ENCODE results near the gene DBN1. TPM values are rescaled to one million over a fixed set of nuclear protein-coding genes. Genes with fewer than 3 reads are reported as not detected.

Gene DBN1
- total RNA-seq, 4 donors from 2014 or later = 30.6 to 107 (median 82.7) TPM

DNA sequence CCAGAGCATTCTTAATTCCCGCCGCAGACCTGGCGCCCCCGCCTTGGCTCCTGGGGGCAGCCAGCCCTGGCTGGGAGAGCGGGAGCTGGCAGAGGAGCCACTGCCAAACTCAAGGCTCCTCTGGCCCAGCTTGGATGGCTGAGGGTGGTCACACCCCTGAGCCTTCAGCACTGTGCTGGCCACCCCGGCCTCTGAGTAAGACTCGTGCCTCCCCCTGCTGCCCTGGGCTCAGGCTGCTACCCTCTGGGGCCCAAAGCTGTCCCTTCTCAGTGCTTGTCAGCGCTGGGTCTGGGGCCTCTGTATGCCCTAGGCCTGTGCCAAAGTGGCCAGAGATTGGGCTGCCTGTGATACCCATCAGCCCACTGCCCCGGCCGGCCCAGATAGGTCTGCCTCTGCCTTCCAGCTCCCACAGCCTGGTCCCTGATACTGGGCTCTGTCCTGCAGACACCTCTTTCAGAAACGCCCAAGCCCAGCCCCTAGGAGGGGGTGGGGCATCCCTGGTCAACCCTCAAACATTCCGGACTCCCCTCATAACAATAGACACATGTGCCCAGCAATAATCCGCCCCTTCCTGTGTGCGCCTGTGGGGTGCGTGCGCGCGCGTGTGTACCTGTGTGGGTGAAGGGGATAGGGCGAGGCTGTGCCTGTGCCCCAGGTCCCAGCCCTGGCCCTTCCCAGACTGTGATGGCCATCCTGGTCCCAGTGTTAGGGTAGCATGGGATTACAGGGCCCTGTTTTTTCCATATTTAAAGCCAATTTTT lies 31.2 kb downstream of the DBN1 start:
- no peak for DNase-seq
- intact Hi-C loops (cut with DNase I; ENCODE audit: low total_unique reads) = no loop called here

DNA sequence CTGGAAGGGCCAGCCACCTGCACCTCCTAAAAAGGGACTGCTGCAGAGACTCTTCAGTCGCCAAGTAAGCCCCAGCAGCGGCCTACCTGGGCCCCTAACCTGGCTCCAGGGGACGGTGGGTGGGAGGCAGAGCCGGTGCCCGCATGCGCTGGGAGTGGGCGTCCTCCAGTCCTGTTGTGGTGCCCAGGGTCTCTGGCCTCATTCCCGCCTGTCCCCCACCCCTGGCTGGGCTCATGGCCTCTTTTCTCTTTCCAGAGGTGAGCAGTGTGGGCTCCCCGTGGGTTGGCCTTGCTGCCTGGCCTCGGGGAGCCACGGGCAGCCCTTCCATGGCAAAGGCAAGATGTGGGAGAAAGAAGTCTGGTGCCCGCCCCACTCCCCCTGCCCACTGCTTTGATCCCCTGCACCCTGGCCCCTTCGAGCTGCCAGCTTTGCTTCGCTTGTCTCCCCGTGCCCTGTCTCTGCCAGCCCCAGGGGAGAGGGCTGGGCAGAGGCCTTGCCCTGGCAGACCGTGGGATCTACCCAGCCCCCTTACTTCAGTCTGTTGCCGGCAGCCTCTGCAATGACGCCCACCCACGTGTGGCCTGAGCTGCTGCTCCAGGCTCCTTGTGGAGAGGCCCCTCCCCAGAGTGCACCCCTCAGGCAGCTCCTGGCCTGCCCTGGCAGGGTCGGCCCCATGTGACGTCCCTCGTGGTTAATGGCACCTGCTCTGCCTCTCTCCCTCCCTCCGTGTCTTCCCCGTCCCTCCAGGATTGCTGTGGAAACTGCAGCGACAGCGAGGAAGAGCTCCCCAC lies 32.2 kb downstream of the DBN1 start:
- Histone ChIP-seq H3K4me3 (no peak overlapping the region), H3K27ac (no peak overlapping the region), H3K27me3 (no peaks in the 10 kb centered on the region), H3K4me1 (peaks cover 0 to 4% of the 10 kb centered on the region in 2 donors), H3K36me3 (no peaks in the 10 kb centered on the region), H3K9me3 (no peaks in the 10 kb centered on the region)
- no peak for DNase-seq
- TF ChIP-seq, protein P1, sequence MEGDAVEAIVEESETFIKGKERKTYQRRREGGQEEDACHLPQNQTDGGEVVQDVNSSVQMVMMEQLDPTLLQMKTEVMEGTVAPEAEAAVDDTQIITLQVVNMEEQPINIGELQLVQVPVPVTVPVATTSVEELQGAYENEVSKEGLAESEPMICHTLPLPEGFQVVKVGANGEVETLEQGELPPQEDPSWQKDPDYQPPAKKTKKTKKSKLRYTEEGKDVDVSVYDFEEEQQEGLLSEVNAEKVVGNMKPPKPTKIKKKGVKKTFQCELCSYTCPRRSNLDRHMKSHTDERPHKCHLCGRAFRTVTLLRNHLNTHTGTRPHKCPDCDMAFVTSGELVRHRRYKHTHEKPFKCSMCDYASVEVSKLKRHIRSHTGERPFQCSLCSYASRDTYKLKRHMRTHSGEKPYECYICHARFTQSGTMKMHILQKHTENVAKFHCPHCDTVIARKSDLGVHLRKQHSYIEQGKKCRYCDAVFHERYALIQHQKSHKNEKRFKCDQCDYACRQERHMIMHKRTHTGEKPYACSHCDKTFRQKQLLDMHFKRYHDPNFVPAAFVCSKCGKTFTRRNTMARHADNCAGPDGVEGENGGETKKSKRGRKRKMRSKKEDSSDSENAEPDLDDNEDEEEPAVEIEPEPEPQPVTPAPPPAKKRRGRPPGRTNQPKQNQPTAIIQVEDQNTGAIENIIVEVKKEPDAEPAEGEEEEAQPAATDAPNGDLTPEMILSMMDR (IDR thresholded peaks at IDR 0.05) = no peak
- TF ChIP-seq POLR2A (IDR thresholded peaks at IDR 0.05) = no peak
- intact Hi-C loops (cut with DNase I; ENCODE audit: low total_unique reads) = no loop called here

More for the DNA sequence above, 31.2 kb downstream of the DBN1 start:
- Histone ChIP-seq H3K9me3 (no peaks in the 10 kb centered on the region), H3K27me3 (no peaks in the 10 kb centered on the region), H3K36me3 (no peaks in the 10 kb centered on the region), H3K4me3 (no peak overlapping the region), H3K27ac (no peak overlapping the region), H3K4me1 (peaks cover 0 to 12% of the 10 kb centered on the region in 2 donors)
- TF ChIP-seq POLR2A (IDR thresholded peaks at IDR 0.05) = no peak
- TF ChIP-seq, protein P1 (IDR thresholded peaks at IDR 0.05) = no peak

DNA sequence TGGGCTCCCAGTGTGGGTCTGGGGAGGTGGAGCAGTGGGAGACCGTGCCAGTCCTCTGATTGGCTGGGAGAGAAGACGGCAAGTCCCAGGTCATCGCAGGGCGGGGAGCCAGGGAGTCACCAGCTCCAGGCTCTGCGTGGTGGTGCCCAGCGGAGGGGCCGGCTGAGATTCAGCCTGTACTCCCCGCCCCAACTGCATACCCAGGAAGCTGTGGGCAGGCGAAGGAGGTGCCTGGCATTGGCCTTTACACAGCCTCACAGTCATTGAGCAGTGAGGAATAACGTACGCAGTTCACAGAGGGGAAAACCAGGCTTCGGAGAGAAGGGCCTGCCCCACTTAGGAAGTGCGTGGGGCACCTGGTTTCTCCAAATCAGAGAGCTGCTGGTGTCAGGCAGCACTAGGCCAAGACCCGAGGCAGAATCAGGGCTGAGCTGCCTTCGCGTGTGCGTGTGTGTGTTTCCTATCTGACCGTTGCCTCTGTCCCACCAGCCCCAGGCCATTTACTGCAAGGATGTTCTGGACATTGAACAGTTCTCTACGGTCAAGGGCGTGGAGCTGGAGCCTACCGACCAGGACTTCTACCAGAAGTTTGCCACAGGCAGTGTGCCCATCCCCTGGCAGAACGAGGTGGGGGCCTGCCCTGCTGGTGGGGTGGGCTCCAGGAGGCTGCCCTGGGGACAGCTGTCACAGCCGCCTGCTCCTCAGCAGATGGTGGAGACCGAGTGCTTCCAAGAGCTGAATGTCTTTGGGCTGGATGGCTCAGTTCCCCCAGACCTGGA lies 33.0 kb downstream of the DBN1 start:
- H3K4me3 ChIP-seq = no peak overlapping the region
- no peaks in the 10 kb centered on the region for H3K4me1 ChIP-seq
- no peak for DNase-seq
- no peaks in the 10 kb centered on the region for H3K9me3 ChIP-seq
- no peaks in the 10 kb centered on the region for H3K36me3 ChIP-seq
- no peaks in the 10 kb centered on the region for H3K27me3 ChIP-seq
- intact Hi-C loops (cut with DNase I; ENCODE audit: low total_unique reads) = no loop called here
- TF ChIP-seq POLR2A (IDR thresholded peaks at IDR 0.05) = no peak
- TF ChIP-seq, protein P1 (IDR thresholded peaks at IDR 0.05) = no peak
- H3K27ac ChIP-seq = no peak overlapping the region

DNA sequence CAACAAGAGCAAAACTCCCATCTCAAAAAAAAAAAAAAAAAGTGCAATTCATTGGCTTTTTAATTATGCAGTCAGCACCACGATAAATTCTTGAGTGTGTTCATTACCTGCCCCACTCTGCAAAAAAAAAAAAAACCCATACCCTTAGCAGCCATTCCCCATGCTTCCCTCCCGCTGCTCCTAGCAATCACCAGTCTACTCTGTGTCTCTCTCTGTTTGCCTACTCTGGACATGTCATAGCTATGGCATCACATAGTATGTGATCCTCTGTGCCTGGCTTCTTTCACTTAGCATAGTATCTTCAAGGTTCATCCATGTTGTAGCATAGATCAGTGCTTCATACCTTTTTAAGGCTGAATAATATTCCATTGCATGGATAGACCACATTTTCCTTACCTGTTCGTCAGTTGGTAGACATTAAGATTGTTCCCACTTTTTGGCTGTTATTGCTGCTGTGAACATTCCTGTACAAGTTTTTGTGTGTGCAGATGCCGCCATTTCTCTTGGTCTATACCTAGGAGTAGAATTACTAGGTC lies 33.8 kb downstream of the DBN1 start:
- H3K9me3 ChIP-seq = no peaks in the 10 kb centered on the region
- H3K4me1 ChIP-seq = no peaks in the 10 kb centered on the region
- H3K4me3 ChIP-seq = no peak overlapping the region
- no peaks in the 10 kb centered on the region for H3K27me3 ChIP-seq
- no peaks in the 10 kb centered on the region for H3K36me3 ChIP-seq
- TF ChIP-seq, protein P1 (IDR thresholded peaks at IDR 0.05) = no peak
- TF ChIP-seq POLR2A (IDR thresholded peaks at IDR 0.05) = no peak
- H3K27ac ChIP-seq = no peak overlapping the region
- intact Hi-C loops (cut with DNase I; ENCODE audit: low total_unique reads) = no loop called here
- no peak for DNase-seq
